Muscle layer of duodenum (tissue), 2 donors: ENCODE results near the gene FAM120AOS.
"Not testable (repeated sequence)": the region's sequence is repeated elsewhere in the genome, so short reads cannot be mapped to it uniquely, and the experiment has no call there.

Experiments
- H3K27ac ChIP-seq: one replicate; pipeline ENCODE4 v1.7.0; 2013; ENCODE audit warnings: mild to moderate bottlenecking, low read length
- H3K27me3 ChIP-seq: one replicate; pipeline ENCODE4 v1.7.0; 2013; ENCODE audit warnings: low read depth, mild to moderate bottlenecking, control low read depth, low read length
- H3K36me3 ChIP-seq, 2 donors: one replicate each; pipeline ENCODE4 v1.7.0; 2013; ENCODE audit warnings: low read length in 2 of 2, control low read depth in 1 of 2, mild to moderate bottlenecking in 1 of 2; ENCODE audit not compliant: insufficient read depth in 2 of 2, control insufficient read depth in 1 of 2
- H3K4me1 ChIP-seq, 2 donors: one replicate each; pipeline ENCODE4 v1.7.0; 2013; ENCODE audit warnings: low read length in 2 of 2, mild to moderate bottlenecking in 2 of 2, control low read depth in 1 of 2, moderate library complexity in 1 of 2; ENCODE audit not compliant: insufficient read depth in 2 of 2, control insufficient read depth in 1 of 2
- H3K4me3 ChIP-seq, 2 donors: one replicate each; pipeline ENCODE4 v1.7.0; 2013; ENCODE audit warnings: low read length in 2 of 2, low read depth in 1 of 2, mild to moderate bottlenecking in 1 of 2
- H3K9me3 ChIP-seq, 2 donors: one replicate each; pipeline ENCODE4 v1.7.0; 2013; ENCODE audit warnings: low read length in 2 of 2, control low read depth in 1 of 2, mild to moderate bottlenecking in 1 of 2; ENCODE audit not compliant: control insufficient read depth in 1 of 2
- donor health status: healthy.

Gene FAM120AOS

DNA sequence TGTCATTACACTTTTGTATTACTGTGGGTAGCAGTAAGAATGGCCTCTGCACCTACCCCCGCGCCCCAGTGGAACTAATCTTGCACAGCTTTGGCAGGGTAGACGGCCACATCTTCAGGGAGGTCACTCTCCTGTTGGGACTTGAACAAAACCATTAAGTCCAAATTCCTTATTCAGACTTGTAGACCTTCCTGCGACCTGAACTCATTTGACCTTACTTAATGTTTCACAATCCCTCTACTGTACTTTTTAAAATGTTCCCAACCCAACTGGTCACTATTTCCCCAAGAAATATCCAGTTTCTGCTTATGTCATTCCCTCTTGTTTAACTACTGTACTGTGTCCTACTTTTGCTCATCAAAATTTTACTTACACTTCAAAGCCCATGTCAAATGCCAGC is 5.3 kb upstream of the FAM120AOS start:
- H3K27ac ChIP-seq, result no peak overlapping the region
- H3K4me1 ChIP-seq, result peaks cover 23 to 45% of the 10 kb centered on the region in 2 donors
- no peaks in the 10 kb centered on the region for H3K36me3 ChIP-seq
- no peaks in the 10 kb centered on the region for H3K27me3 ChIP-seq
- no peak overlapping the region for H3K4me3 ChIP-seq
- H3K9me3 ChIP-seq, result no peaks in the 10 kb centered on the region

DNA sequence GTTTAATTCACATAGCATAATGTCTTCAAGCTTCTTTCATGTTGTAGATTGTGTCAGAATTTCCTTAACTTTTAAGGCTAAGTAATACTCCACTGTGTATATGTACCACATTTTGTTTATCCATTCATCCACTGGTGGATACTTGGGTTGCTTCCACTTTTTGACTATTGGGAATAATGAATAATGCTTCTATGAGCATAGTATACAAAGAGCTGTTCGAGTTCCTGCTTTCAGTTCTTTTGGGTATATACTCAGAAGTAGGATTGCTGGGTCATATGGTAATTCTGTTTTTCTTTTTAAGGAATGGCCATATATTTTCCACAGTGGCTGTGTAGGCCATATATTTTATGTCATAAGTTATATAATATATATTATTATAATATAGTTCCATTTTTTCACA is 3.6 kb upstream of the FAM120AOS start:
- no peaks in the 10 kb centered on the region for H3K27me3 ChIP-seq
- H3K4me3 ChIP-seq, result no peak overlapping the region
- H3K9me3 ChIP-seq, result no peaks in the 10 kb centered on the region
- peaks cover 23 to 45% of the 10 kb centered on the region in 2 donors for H3K4me1 ChIP-seq
- no peaks in the 10 kb centered on the region for H3K36me3 ChIP-seq
- H3K27ac ChIP-seq, result peak overlapping the region; percentile 34

DNA sequence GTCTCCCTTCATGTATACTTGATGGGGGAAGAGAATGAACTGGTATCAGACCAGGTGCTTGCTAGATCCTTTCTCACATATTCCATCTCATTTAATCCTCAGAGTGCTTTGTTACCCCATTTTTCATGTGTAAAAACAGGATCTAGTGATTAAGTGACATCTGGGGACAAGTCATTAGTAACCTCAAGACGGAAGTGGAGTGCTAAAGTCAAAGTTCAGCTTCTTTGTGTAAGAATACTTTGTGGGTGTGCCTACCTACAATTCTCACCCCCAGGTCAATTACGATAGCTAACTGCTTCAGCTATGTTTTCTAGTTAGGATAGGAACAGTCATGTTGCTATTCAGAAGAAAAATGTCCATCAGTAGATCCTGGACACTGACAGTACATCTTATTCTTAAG is 3.1 kb upstream of the FAM120AOS start:
- Histone ChIP-seq H3K27ac (peak overlapping the region; percentile 34), H3K36me3 (no peaks in the 10 kb centered on the region), H3K4me1 (peaks cover 23 to 45% of the 10 kb centered on the region in 2 donors), H3K4me3 (no peak overlapping the region), H3K9me3 (no peaks in the 10 kb centered on the region), H3K27me3 (no peaks in the 10 kb centered on the region)

- Histone ChIP-seq H3K9me3 (no peaks in the 10 kb centered on the region), H3K4me3 (no peak overlapping the region), H3K4me1 (peaks cover 23 to 45% of the 10 kb centered on the region in 2 donors), H3K36me3 (no peaks in the 10 kb centered on the region), H3K27me3 (no peaks in the 10 kb centered on the region), H3K27ac (peak overlapping the region; percentile 34)
These were observed 2.6 kb upstream of the FAM120AOS start for GRCh38 chr9:93456022-93456421.

DNA sequence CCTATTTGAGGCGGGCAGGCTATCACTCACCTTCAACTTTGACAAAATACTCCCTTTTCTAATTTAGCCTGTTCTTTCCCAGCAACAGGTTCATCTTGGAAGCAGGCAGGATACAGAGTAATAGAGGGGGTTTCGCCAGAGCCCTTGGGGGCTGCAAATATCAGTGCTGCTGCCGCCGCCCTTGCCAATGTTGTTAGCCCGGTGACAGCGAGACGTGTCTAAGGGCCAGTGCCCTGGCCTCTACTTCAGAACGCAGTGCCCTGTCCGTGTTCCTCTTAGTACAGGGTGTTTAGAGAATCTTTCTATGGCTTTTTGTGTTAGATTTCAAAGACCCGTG is 703 bp downstream of the FAM120AOS start:
- Histone ChIP-seq H3K4me1 (peaks cover 12 to 31% of the 10 kb centered on the region in 2 donors), H3K27ac (peak overlapping the region; percentile 96), H3K9me3 (no peaks in the 10 kb centered on the region), H3K36me3 (peaks cover 4 to 6% of the 10 kb centered on the region in 2 donors), H3K27me3 (no peaks in the 10 kb centered on the region), H3K4me3 (peak overlapping the region; percentile 74 to 97)

GRCh38 chr9:93451849-93452709 is 1.3 kb downstream of the FAM120AOS start:
- peak overlapping the region; percentile 96 for H3K27ac ChIP-seq
- H3K27me3 ChIP-seq, result no peaks in the 10 kb centered on the region
- peaks cover 8 to 31% of the 10 kb centered on the region in 2 donors for H3K4me1 ChIP-seq
- peaks cover 10 to 12% of the 10 kb centered on the region in 2 donors for H3K36me3 ChIP-seq
- H3K4me3 ChIP-seq, result peak overlapping the region; percentile 74 to 97
- H3K9me3 ChIP-seq, result no peaks in the 10 kb centered on the region

DNA sequence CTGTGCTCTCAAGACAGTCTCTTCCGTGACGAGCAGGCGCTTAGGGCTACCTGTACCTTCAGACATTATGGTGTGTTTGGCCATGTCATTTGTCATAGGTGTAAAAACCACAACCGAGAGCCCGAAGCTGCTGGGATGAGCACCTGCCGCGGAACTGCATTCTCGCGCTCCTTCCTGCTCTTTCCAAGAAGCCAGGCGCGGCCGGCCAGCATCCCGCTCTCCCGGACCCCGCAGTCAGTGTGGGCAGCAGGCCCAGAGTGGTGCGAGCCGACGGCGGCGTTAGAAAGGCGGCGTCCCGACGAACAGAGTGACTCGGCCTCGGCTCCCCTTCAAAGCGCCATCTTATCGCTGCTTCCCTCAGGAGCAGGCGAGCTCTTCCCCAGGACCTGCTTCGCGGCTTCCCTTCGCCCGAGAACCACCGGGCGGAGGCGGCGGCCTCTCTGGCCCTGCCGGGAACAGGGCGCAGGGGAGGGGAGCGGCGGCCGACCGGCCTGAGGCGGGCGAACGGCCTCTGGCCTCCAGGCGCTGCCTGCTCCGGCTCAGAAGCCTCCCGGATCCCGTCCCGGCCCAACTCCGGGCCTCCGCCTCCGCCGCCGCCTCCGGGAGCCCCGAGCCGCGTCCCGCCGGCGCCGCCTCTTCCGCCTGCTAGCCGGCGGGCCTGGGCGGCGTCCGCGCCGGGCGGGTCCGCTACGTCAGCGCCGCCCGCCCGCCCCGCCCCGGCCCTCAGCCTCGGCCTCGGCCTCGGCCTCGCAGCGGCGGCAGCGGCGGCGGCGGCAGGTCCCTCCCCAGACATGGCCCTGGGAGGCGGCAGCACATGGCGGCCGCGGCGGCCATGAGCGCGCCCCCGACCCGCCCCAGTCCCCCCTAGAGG is 2.2 kb downstream of the FAM120AOS start, which contains the start of gene FAM120A:
FAM120A (plus strand) TSS at position 741 of the 871 bp plus-strand sequence. CDS start 231 bp downstream, outside the sequence.
- peaks cover 19 to 21% of the 10 kb centered on the region in 2 donors for H3K36me3 ChIP-seq
- H3K9me3 ChIP-seq, result no peaks in the 10 kb centered on the region
- peak within 1 kb of the TSS; percentile 96 for H3K27ac ChIP-seq
- H3K27me3 ChIP-seq, result no peaks in the 10 kb centered on the region
- H3K4me1 ChIP-seq, result peaks cover 8 to 31% of the 10 kb centered on the region in 2 donors
- H3K4me3 ChIP-seq, result peak within 1 kb of the TSS; percentile 97 to 98

DNA sequence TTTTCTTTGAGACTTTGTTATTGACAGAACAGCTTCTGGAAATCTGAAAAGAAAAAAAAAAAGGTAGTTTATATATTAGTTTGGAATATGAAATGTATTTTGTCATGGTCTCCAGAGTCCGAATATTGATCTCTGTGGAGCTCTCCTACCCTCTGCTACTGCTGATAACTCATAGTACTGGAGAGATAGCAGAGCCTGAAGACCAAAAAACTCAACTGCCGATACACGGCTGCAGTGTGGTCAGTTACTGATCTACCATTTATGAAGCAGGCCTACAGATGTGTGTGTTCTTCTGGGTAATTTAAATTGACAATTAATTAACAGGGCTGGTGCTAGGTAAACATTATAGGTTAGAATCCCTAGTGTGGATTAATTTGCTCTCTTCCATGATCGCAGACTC is 5.7 kb downstream of the FAM120AOS start:
- Histone ChIP-seq H3K27me3 (no peaks in the 10 kb centered on the region), H3K9me3 (no peaks in the 10 kb centered on the region), H3K4me1 (peaks cover 0 to 15% of the 10 kb centered on the region in 2 donors), H3K4me3 (no peak overlapping the region), H3K36me3 (peaks cover 24 to 25% of the 10 kb centered on the region in 2 donors), H3K27ac (no peak overlapping the region)

- Histone ChIP-seq H3K4me3 (no peak overlapping the region), H3K4me1 (peaks cover 0 to 15% of the 10 kb centered on the region in 2 donors), H3K27ac (no peak overlapping the region), H3K36me3 (peaks cover 24 to 25% of the 10 kb centered on the region in 2 donors), H3K27me3 (no peaks in the 10 kb centered on the region), H3K9me3 (no peaks in the 10 kb centered on the region)
These were observed 7.3 kb downstream of the FAM120AOS start for GRCh38 chr9:93446073-93446472.

- Histone ChIP-seq H3K27me3 (no peaks in the 10 kb centered on the region), H3K4me1 (no peaks in the 10 kb centered on the region), H3K9me3 (no peaks in the 10 kb centered on the region), H3K27ac (no peak overlapping the region), H3K36me3 (peaks cover 3 to 4% of the 10 kb centered on the region in 2 donors), H3K4me3 (no peak overlapping the region)
These were observed 12.3 kb downstream of the FAM120AOS start for GRCh38 chr9:93440896-93441580.

- H3K36me3 ChIP-seq, H3K4me1 ChIP-seq, H3K4me3 ChIP-seq, H3K9me3 ChIP-seq, H3K27ac ChIP-seq, H3K27me3 ChIP-seq: not testable (repeated sequence)
These were observed 14.1 kb downstream of the FAM120AOS start for GRCh38 chr9:93439301-93439700.
